Stimulated activated CD8-positive, alpha-beta memory T cell treated with anti-CD3 and anti-CD28 coated beads, Interleukin-2, amount 100 ng/mL, for 48 hours (primary cell): ENCODE measurements around the gene ESRRG.

Experiments
- DNase-seq, 2 donors: peaks; one replicate each; pipeline ENCODE4 v3.0.0-alpha.2; 2020; ENCODE audit warnings: low read depth in 2 of 2

Gene ESRRG

DNA sequence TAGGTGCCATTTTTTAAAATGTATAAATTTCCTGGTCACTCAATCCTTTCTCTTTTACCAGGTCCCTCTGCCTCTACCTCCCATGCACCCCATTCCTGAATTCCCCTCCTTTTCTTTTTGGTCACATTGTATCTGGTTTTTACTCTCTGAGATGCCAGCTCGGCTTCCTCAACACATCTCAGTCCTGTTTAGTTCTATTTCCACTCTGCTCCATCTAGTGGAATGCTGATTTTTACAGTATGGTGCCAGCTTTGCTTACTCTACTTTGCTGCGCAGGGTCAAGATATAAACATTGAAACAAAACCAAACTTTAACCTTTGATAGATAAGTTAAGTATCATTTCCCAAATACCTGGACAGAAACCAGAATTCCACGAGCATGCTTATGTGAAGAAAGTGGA is 96.0 kb downstream of the ESRRG start:
- DNase-seq, result no peak

DNA sequence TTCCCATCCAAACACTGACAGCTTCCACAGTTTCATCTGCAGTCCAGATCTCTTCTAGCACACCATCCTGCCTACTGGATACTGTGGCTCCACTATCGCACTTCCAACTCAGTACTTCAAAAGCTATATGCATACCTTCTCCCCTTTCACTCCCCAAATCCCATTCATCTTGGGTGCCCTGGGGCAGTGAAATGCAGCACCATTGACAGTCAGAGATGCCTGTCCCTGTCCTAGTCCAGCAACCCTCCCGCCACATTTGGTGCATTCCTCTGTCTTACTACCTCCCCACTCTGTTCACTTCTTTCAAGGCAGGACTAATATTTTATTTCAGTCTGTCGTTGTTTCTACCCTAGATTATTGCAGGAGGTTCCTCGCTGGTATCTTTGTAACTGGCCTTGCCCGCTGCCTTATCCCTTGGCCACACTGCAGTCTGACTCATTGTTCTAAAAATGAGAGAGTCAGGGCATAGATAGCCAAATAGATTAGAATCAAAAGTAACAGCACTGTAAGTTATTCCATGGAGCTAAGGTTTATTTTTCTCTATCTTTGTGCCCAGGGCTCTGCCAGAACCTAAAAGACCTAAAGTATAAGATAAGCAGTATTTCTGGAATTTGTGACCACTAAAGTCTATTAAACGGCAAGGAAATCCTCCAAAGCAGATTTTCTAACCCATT is 96.7 kb downstream of the ESRRG start:
- no peak for DNase-seq

- no peak for DNase-seq
These were observed 101.7 kb downstream of the ESRRG start for GRCh38 chr1:216621536-216621935.

GRCh38 chr1:216617081-216617875 is 106.0 kb downstream of the ESRRG start:
- no peak for DNase-seq

- DNase-seq, result no peak
These were observed 106.8 kb downstream of the ESRRG start for GRCh38 chr1:216616425-216616824.

DNA sequence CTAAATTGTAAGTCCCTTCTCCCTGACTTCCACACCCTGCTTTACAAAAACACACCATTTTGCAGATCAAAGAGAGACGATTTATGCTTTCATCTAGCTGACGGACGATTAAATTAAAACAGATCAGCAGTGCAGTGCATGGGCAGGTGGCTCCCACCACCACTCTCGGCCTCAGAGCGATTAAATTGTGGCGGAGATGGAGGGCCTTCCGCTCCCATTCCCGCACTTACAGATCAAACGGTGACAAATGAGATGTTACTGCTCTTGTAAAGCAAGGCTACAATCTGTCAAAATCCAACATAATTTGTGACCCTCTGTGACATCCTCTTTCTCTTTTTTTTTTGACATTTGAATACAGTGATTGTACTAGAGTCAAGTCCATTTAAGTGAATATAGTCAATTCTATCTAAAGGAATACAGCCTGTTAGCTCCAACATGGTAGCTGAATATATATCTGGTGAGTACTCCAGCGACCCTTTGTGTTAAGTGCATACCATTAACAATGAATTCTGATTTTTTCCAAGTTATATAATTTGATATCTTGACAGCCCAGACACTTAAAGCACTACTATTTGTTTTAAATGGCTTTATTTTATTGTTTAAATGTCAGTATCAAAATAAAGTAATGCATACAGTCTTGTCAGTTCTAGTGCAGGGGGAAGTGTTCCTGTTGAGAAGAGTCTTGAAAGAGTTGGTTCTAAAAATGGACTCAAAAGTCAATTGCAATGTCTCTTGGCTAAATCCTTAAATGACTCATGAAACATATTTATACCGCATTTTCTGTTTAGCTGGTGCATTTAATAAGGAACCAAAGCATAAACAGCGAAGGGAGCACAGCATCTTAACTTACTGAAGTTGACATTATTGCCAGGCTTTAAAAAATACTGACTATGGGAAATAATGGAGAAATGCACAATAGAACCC is 109.0 kb downstream of the ESRRG start:
- no peak for DNase-seq

GRCh38 chr1:216612291-216612690 is 110.9 kb downstream of the ESRRG start:
- no peak for DNase-seq

DNA sequence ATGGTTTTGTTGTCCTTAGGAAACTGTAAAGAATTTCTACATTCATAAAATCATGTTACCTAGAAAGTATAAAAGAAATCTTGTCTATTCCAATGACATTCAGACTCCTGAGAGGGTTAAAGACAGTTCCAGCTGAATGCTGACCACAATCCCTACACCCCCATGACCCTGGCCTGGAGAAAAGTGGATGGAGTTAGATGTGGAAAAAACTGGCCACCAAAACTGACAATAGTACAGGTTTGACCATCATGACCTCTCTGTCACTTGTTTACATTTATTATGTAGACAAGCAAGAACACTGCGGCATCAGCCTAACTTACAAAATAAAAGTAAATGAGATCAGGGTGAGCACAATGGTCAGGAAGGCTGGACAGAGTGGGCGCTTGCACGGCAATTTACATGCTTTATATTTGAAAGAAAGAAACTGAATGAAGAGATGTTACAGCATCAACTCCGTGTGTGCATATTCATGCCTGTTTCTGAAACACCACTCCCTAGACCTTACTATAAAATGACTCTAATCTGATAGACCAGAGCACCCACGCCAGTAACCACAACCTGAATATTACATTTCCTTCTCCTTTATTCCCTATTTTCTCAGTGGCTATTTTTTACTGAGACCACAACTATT is 116.0 kb downstream of the ESRRG start:
- no peak for DNase-seq

DNA sequence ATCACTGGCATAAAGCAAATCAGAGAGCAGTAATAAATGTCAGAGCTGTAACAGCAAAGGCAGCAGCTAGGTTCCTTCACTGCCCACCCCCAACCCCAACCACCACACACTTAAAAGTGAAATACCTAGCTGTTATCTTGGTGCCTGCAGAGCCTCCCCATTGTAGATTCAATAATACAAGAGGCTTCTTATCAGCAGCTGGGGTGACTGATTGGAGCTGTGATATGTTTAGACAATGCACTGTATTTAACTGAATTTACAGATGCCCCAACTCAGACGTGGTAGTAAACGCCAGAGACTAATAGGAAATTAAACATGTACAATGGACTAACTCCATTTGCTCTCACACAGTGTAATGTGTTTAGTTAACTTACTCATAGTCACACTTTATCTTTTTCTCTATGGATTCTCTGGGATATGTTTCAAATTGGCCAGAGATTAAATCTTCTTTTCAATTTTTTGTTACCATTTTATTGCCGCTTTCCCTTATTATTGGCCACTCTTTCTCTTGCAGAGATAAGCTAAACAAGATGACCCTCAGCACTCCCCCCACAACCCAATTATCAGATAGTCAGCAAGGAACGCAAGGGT is 117.1 kb downstream of the ESRRG start:
- DNase-seq, result no peak

DNA sequence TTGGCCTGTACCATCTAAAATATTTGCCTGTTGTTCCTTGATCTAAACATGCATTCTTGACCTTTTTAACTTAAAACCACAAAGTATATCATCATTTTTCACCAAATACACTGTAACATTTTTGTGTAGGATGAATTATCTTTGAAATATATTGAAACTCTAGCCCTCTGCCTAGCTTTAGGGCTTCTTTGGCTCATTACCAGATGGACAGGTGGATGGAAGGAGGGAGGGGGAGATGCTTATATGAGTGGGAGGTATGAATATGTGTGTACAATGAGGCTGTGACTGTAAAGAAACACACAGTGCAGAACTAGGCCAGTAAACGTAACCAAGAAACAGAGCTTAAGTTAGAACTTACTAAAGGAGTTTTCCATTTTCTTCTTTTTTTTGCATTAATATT is 118.5 kb downstream of the ESRRG start:
- DNase-seq, result no peak

GRCh38 chr1:216600730-216601609 is 122.3 kb downstream of the ESRRG start:
- DNase-seq, result no peak

- DNase-seq, result no peak
These were observed 123.4 kb downstream of the ESRRG start for GRCh38 chr1:216599851-216600250.

DNA sequence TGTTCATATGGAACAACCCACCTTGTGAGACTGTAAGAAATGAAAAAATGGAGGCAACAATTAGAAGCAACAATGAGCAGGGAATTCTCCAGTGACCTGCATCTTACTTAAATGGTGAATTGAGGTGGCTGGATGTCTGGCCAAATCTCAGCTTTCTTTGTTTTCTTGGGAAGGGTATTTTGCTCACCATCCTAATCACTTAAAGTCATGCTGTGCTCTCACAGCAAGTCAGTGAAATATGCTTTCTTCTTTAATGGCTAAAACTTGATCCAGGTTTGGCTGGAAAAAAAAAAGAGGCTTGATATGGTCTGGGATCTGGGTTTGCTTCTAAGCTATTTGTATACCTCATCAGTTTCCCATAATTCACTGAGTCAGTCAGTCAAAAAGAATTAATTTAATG is 124.8 kb downstream of the ESRRG start:
- no peak for DNase-seq

DNA sequence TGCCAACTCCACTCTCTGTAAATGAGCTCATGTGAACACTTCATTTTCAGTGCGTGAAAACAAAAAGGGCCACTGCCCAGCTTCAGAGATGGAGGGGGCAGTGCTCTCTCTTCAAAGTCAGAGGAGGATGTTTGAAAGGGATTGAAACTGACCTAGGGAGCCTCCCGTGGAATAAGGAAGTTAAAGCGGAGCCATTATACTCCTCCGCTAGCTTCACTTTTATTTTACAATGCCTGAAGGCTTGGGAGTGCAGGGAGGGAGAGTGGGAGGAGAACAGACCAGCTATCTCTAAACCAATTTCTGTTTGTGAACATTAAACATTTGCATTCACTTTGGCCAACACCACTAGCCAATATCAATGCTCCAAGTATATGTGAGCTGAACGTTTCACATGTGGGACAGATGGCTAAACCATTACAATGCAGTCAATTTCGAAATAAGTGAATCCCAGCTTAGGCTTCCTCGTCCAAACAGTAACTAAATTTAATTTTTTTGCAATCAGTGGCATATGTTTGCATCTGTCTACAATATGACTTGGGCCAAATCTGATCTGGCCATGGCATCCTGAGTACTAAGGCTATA is 126.9 kb downstream of the ESRRG start:
- no peak for DNase-seq

- no peak for DNase-seq
These were observed 135.5 kb downstream of the ESRRG start for GRCh38 chr1:216587715-216588114.

- no peak for DNase-seq
These were observed 141.1 kb downstream of the ESRRG start for GRCh38 chr1:216582151-216582550.

GRCh38 chr1:216580538-216581057 is 142.6 kb downstream of the ESRRG start:
- no peak for DNase-seq

DNA sequence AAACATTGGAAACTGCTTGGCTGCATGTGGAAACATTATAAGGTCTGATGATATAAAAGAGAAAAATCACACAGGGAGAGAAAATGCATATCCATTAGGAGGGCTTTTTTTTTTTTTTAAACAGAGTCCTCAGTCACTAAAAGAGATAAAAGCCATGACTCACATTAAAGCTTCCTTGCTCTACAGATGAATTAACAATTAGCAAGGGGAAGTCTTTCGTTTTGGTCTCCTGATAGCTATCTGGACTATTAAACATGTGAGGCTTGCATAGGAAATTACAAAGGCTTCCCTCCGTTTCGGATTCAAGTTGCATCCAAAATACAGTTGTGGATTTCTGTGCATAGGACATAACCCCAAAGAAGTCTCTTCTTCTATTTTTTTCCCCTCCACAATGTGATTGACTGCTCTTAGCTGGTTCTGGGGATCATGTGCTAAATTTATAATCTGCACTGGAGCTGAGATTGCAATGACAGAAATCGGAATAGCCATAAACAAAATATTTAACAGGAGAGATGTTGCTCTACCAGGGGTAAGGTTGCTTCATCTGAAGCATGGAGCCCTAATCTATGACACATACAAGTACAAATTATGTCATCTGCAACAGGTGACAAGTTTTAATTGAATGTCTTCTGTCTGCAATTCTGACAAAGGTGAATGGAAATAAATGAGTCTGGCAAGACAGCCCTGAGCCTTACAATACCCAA is 146.8 kb downstream of the ESRRG start:
- no peak for DNase-seq

DNA sequence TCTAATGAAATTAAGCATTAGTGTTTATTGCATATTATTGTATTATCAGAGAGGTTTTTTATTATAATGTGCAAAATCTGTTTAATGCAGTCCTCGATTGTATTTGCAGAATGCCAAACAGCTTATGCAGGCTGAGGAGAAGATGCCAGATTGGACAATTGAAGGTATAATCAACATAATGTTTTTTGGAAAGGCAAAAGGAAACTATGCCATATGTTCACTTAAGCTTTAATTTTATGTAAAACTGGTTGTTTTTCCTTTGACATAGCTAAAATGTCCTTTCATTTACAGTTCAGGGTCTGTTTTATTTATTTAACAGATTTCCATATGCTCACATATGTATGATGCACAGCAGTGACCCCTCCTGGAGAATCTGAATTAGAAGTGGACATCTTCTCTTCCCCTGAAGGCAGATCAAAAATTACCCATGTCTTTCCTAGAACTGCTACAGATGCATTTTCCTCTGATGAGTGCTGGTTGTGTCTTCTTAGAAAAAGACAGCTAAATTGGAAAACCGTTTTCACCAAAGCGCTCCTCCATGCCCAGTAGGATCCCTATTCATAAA is 156.5 kb downstream of the ESRRG start:
- no peak for DNase-seq
